Right ventricle myocardium inferior (tissue), 1 donor: ENCODE measurements around the gene ANKFY1. TPM values are rescaled to one million over a fixed set of nuclear protein-coding genes. Genes with fewer than 3 reads are reported as not detected.

Source experiments
- ATAC-seq: fragments of 200-7000 bp; cut with Tn5 transposase; one replicate; pipeline ENCODE4 v1.9.1; 2020; ENCODE audit warnings: mild to moderate bottlenecking, moderate library complexity
- DNase-seq: peaks from one replicate; pipeline ENCODE4 v3.0.0; 2021; ENCODE audit errors: missing footprints
- intact Hi-C: fragments of 100-400 bp; cut with DNase I; formaldehyde crosslinking; loops from one replicate; pipeline ENCODE4 v1.11.0; 2022
- total RNA-seq: library from RNA; stranded (reverse); fragmentation: NEBNext Ultra II Directional; extraction: Animal tissue kit (Norgen Biotek cat#: 25700); gene quantifications from one replicate; pipeline ENCODE4 v1.2.1, GENCODE V29; 2021
- donor health status: DM: no; HTN: yes; CAD: no; lungs with severe emphysema.

ANKFY1 gene
- total RNA-seq, 1 donor from 2014 or later: 23.3 TPM

DNA sequence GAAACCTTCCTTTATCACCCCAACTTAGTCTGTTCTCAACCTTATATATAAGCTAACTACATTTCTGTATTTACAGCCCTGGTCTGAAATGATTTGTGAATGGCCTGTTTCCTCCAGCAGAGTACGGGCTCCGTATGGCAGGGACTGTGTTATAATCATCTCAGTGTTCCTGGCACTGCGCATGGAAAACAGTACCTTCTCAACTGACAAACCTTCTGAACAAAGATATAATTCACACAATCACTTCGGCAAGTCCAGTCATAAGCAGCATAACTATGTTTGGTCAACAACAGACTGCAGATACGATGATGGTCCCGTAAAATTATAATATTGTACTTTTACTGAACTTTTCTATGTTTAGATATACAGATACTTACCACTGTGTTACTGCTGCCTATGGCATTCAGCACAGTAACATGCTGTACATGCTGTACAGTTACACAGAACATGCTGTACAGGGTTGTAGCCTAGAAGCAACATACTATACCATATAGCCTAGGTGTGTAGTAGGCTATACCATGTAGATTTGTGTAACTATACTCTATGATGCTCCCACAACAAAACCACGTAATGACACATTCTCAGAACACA, 30.0 kb downstream of the ANKFY1 start:
- intact Hi-C loops: loop anchor here (5.0 kb wide), 1 partner anchor 39 kb away; no protein-coding TSS in a partner anchor
- DNase-seq (no peak), ATAC-seq (peak; percentile 67)

DNA sequence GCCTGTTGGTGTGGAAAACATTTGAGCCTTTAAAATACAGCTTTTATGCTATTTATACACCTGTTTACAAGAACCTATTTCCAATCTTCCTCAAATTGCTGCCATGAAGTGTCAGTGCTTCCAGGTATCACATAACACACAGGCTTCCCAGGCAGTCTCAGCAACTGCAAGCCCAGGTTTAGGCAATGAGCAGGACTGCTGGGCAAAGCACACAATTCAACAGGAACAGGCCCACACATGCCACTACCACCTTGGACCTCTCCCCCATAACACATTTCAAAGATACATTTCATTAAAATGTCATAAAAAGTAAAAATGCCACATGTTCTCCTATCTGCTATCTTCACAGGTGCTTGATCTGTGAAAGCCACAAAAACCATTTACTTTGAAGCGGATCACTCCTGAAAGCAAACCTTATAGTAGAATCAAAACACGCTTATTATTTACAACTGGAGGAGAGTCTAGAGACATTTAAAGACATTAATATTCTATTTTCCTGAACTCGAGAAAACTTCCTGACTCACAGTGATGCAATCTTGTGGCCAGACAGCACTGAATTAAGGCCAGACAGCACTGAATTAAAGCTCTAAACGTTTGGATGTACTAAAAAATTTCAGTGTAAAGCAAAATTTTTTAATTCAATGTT, 31.5 kb downstream of the ANKFY1 start:
- ATAC-seq: no peak
- no peak for DNase-seq
- intact Hi-C loops: loop anchor here (5.0 kb wide), 1 partner anchor 40 kb away; no protein-coding TSS in a partner anchor

DNA sequence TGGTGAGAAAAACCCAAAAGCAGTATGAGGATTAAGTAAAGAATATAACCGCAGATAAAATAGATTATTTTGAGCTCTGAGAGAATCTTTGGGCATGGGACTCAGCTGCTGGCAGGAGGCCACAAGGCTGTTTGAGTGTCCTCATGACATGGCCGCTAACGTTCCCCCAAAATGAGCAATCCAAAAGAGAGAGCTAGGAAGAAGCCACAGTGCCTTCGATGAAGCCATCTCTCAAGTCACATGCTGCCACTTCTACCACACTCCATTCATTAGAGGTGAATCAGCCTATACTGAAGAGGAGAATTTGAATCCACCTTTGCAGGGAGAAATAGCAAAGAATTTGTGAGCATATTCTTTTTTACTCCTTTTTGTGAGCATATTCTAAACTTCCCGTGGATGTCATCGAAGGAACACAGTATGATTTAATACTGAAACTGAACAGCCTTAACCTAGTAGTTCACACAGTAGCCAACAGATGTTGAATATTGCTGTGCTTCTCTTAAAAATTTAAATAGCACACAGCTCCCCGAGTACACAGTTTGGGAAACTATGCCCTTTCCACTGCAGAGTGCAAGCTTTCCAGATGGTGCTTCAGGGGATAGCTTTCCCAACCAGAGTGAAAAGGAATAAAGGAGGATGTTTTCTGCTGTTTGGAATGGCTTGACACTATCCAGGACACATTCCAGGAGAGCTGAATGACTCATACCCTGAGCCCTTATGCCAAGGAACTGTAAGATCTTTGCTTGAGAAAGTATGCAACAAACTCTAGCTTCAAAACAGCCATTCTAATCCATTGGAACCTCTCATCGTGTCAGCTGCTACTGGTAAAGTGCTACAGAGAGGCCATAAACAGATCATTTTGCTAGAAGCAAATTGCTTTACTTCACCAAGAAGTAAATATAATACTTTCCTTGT, 33.9 kb downstream of the ANKFY1 start:
- peak; percentile 69 for DNase-seq
- peak; percentile 94 for ATAC-seq

DNA sequence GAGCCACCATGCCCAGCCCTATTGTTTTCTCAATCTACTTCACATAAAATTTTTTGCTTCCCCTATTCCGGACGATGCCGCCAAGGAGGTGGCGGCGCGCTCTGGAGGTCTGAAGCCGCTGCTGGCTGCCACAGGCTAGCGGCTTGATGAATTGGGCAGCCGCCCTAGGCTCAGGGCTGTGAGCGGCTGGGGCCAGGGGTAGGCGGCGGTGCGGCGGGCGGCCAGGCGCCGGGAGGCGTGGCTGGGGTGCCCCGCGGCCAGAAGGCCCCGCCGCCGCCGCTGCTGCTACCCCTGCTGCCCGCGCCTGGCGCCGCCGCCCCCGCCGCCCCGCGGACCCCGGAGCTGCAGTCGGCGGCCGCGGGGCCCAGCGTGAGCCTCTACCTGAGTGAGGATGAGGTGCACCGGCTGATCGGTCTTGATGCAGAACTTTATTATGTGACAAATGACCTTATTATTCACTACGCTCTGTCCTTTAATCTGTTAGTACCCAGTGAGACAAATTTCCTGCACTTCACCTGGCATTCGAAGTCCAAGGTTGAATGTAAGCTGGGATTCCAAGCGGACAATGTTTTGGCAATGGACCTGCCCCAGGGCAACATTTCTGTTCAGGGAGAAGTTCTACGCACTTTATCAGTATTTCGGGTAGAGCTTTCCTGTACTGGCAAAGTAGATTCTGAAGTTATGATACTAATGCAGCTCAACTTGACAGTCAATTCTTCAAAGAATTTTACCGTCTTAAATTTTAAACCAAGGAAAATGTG, 41.7 kb downstream of the ANKFY1 start:
- intact Hi-C loops: no loop called here
- ATAC-seq (no peak), DNase-seq (no peak)

More for the DNA sequence above, 33.9 kb downstream of the ANKFY1 start:
- intact Hi-C loops: loop anchor here (5.0 kb wide), 1 partner anchor 42 kb away; no protein-coding TSS in a partner anchor

DNA sequence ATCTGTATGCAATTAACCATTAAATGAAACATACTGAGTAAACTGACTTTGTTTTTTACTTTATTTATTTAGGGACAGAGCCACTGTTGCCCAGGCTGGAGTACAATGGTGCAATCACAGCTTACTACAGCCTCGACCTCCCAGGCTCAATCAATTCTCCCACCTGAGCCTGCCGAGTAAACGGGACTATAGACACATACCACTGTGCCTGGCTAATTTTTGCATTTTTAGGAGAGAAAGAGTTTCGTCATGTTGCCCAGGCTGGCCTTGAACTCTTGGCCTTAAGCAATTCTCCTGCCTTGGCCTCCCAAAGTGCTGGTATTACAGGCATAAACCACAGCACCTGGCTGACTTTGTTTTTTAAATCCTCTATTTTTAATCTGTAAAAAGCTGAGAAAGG, 42.6 kb downstream of the ANKFY1 start:
- DNase-seq (no peak), ATAC-seq (no peak)
- intact Hi-C loops: no loop called here

DNA sequence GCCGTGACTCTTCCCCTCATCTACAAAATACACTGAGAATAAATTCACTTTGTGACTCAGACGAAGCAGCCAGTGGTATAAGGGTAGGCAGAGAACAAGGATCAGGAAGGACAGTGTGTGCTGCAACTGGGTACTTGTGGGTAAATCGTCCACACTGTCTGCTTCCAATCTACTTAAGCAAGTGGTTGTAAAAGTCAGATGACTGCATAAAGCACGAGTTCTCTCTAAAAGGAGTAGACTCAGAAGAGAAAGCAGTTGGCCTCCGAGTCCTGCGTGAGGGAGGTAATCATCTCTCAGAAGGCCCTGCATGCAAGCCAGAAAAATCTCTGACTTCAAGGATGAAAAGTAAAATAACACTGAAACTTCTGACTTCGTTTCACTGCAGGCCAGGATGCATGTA, 43.1 kb downstream of the ANKFY1 start:
- ATAC-seq: peak; percentile 61
- DNase-seq: no peak
- intact Hi-C loops: no loop called here

DNA sequence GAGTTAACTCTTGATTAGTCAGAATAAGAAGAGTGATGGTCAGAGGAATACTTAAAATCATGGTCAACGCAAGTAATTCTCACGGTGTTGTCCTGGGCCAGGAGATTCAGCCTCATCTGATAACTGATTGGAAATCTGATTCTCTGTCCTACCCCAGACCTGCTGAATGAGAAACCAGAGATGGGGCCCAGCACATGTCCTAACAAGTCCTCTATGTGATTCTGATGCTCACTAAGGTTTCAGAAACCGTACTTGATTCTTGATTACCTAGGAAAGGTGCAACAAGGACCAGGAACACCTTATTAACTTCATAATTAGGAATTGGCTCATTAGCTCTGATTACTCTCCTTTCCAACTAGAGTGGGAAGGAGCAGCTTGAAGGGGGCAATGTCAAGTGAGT, 44.5 kb downstream of the ANKFY1 start:
- ATAC-seq: no peak
- intact Hi-C loops: loop anchor here (5.0 kb wide), 3 partner anchors 43 to 148 kb away; partner anchors contain the start of genes ANKFY1 and UBE2G1

DNA sequence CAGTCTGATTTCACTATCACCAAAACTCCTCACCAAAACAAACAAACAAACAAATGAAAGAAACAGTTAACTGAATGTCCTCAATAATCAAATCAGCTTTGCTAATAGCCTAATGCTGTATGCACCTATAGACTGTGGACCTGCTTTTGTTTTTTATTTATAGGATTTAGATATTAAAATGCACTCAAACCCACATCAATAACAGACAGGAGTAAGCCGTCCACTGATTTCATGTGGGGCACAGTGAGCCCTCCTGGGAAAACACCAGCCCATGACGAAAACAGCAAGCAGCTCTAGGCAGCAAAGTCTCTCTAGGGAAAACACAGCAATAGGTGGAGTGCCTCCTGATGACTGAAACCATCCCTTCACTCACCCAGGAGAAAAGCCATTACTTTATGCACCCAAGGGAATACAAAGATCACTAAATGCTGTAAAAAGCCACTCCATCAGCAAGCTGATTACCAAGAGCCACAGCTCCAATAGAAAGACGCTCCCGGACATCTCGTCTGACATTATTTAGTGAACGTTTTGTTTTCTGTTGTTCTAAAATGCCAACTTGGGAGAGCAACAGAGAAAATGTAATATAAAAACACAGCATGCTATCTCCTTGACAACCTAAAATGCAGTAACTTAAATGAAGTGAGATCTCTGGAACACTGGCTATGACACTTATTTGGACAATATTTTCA, 47.8 kb downstream of the ANKFY1 start:
- intact Hi-C loops: loop anchor here (1.0 to 5.0 kb wide), 4 partner anchors 46 to 197 kb away; partner anchors contain the start of genes ANKFY1 and UBE2G1
- peak; percentile 24 for ATAC-seq
- DNase-seq: no peak

More for the DNA sequence above, 44.5 kb downstream of the ANKFY1 start:
- DNase-seq: no peak

DNA sequence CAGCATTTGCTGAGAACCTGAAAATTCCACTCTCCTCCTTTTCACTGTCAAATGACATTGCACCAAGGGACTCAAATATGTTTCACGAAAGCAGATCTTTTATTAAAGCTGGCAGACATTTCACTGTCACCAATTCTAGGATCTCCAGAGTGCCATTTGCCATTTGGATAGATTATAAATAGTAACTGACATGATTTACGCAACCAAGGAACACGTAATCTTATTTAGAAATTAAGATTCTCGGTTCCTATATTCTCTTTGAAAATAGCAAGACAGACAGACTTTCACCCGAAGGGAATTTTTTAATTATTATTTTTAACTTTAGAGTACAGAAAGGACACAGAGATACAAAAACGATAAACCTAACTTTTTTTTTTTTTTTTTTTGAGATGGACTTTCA, 49.6 kb downstream of the ANKFY1 start:
- ATAC-seq (no peak), DNase-seq (no peak)
- intact Hi-C loops: no loop called here

DNA sequence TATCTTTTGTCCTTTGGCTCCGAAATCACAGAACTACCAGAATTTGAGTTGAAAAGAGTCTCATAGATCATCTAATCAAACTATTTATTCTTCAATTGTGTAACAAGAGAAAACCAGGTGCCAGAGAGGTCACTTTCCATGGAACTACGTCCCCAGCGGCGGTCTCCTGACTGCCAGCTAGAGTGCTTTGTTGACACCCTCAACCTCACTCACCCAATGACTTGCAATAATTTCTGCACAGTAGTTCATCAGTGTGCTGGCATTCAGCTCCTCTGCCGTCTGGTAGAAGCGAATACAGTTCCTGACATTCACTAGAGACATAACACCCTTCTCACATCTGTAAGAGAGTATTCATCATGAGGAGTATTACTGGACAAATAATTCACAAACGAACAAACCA, 54.2 kb downstream of the ANKFY1 start:
- peak; percentile 82 for ATAC-seq
- DNase-seq: no peak
- intact Hi-C loops: no loop called here

DNA sequence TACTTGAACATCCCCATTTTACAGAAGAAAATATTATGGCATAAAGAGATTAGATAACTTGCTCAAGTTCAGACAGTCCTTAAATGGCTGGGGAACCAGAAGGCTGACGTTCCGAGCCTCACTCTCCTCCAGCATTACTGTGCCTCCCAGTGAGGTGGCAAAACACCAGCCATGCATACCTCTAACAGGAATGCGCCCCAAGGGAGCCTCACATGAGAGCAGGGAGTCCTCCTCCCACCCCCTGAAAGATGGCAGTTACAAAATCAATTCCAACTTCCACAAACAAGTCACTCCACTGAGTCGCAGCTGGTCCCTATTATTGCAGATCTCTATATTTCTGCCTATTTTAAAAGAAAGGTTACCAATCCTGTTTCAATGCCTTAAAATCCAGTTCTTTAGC, 55.5 kb downstream of the ANKFY1 start:
- intact Hi-C loops: no loop called here
- ATAC-seq (no peak), DNase-seq (no peak)

DNA sequence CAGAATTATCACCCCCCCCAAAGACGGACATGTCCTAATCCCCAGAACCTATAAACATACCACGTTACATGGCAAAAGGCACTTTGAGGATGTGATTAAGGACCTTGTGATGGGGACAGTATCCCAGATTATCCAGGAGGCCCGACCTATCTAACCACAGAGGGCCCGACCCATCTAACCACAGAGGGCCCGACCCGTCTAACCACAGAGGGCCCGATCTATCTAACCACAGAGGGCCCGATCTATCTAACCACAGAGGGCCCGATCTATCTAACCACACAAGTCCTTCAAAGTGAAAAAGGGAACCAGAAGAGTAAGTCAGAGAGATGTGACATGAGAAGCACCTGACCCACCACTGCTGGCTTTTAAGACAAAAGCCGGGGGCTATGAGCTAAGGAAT, 56.8 kb downstream of the ANKFY1 start:
- DNase-seq: no peak
- no peak for ATAC-seq
- intact Hi-C loops: no loop called here

DNA sequence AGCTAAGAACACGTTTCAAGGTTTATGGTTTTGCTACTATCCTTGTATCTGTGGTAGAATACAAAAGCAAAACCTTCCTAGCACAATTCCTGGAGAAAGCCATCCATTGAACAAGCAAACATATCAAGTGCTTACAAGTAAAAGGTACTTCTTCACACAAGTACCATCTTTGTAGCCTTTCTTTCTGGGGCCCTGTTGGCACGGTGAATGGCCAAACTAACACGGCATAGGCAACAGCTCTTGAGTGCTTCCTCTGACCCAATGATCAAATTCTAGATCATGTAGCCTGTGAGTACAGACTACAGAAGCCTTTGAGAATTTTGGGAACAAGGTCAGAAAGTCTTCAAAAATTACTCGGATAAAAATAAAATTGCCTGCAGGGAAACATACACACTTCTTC, 57.9 kb downstream of the ANKFY1 start:
- ATAC-seq (no peak), DNase-seq (no peak)
- intact Hi-C loops: no loop called here

DNA sequence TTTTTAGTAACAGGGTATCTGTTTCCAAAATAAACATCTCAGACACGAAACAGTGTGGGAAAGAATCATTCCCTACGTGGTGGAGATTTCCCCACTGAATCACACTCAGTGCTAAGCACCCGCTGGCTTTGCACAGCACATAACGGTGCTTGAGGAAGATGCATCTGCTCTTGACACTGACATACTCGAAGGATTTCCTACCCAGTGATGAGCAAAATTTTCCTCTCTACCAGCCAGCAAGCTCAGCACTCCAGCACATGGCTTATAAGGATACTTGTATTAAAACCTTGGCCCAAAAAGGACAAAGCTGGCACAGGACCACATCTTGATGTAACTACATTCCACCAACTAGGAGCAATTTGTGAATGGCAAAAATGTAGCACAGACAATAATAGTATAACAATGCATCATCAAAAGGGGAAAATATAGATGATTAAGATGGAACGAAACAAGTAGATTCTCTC, 59.0 kb downstream of the ANKFY1 start:
- ATAC-seq (peak; percentile 68), DNase-seq (no peak)
- intact Hi-C loops: no loop called here

DNA sequence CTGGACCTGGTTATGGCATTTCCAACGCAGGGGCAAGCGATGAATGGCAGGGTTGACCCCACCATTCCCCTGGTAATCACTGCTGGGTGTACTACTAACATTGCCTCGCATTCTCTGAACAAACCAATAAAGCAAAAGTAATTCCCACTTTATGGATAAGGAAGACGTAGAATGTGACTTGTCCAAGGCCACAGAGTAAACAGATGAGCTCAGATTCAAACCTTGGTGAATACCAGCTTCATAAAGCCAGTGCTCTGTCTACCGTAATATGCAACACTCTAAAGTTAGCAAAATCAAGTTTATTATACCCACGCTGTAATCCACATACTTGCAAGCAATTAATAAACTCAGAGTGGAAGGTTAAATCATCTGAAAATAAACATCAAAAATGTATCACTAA, 59.6 kb downstream of the ANKFY1 start:
- DNase-seq: no peak
- ATAC-seq: no peak
- intact Hi-C loops: no loop called here

DNA sequence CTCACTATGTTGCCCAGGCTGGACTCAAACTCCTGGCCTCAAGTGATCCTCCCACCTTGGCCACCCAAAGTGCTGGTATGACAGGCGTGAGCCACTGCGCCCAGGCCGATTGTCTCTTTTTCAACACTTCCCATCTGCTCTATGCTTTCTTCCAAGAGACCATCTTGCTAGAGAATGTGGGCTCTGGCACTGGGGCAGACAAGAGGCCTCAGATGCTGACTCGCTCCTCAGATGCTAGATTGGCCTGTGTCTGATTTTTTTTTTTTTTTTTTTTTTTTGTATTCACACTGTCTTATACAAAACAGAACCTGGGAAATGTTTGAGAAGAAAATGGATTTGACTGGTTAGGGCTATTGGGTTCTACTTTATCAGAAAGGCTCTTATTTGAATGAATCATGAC, 62.6 kb downstream of the ANKFY1 start:
- intact Hi-C loops: no loop called here
- DNase-seq (no peak), ATAC-seq (no peak)

DNA sequence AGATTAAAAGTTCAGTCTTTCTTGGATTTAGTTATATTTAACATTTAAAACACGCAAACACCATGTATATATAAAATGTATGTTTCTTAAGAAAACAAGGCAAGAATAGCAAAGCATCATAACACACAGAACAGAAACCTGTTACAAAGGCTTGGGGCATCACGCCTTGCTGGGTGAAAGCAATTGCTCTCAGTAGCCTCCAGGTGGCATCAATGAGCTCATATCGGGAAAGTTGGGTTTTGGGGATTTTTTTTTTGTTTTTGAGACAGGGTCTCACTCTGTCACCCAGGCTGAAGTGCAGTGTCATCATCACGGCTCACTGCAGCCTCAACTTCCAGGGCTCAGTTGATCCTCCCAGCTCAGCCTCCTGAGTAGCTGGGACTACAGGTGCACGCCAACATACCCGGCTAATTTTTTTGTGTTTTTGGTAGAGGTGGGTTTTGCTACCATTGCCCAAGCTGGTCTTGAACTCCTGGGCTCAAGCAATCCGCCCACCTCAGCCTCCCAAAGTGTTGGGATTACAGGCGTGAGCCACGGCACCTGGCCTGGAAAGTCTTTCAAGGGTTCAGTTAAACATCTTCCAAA, 63.9 kb downstream of the ANKFY1 start:
- intact Hi-C loops: no loop called here
- DNase-seq (no peak), ATAC-seq (no peak)

DNA sequence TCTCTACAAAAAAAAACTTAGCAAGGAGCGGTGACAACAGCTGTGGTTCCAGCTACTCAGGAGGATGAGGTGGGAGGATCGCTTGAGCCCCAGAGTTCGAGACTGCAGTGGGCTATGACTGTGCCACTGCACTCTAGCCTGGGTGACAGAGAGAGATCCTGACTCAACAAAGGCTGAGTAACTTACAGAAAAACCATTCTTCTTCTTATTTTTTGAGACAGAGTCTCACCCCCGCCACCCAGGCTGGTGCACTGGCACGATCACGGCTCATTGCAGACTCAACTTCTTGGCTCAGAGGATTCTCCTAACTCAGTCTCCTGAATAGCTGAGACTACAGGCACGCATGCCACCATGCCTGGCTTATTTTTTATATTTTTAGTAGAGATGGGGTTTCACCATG, 64.8 kb downstream of the ANKFY1 start:
- intact Hi-C loops: no loop called here
- no peak for DNase-seq
- ATAC-seq: no peak
